ENCODE measurements around the gene DTNA. TPM values are rescaled to one million over a fixed set of nuclear protein-coding genes. Genes with fewer than 3 reads are reported as not detected.

DTNA gene
- total RNA-seq, 4 donors from 2014 or later, result 81.0 to 236 (median 119) TPM

GRCh38 chr18:34867520-34867919, 157.4 kb downstream of the DTNA start:
- Histone ChIP-seq H3K27me3 (no peaks in the 10 kb centered on the region), H3K27ac (no peak overlapping the region), H3K4me1 (peaks cover 0 to 18% of the 10 kb centered on the region in 2 donors), H3K4me3 (replicated peaks in 1 of 3) (no peak overlapping the region), H3K9me3 (no peaks in the 10 kb centered on the region), H3K36me3 (peaks cover 0 to 3% of the 10 kb centered on the region in 2 donors)
- intact Hi-C loops (cut with DNase I), result no loop called here
- TF ChIP-seq POLR2A (IDR thresholded peaks at IDR 0.05), result no peak
- TF ChIP-seq CTCF (IDR thresholded peaks at IDR 0.05), result peak in 1 of 6 experiments; percentile 16
- WGBS, 2 donors, result 68 to 70% methylated on average over 7 of the region's 7 CpGs
- no peak for DNase-seq

GRCh38 chr18:34870555-34871310, 160.6 kb downstream of the DTNA start:
- Histone ChIP-seq H3K27me3 (no peaks in the 10 kb centered on the region), H3K4me1 (peaks cover 0 to 18% of the 10 kb centered on the region in 2 donors), H3K4me3 (replicated peaks in 1 of 3) (no peak overlapping the region), H3K27ac (no peak overlapping the region), H3K36me3 (no peaks in the 10 kb centered on the region), H3K9me3 (no peaks in the 10 kb centered on the region)
- TF ChIP-seq POLR2A (IDR thresholded peaks at IDR 0.05), result no peak
- TF ChIP-seq CTCF (IDR thresholded peaks at IDR 0.05), result no peak
- DNase-seq, result peak; percentile 46 to 59
- 36 to 52% methylated on average over 5 of the region's 5 CpGs for WGBS, 2 donors
- intact Hi-C loops (cut with DNase I), result no loop called here

- intact Hi-C loops (cut with DNase I), result no loop called here
- Histone ChIP-seq H3K27ac (no peak overlapping the region), H3K27me3 (no peaks in the 10 kb centered on the region), H3K36me3 (no peaks in the 10 kb centered on the region), H3K9me3 (no peaks in the 10 kb centered on the region), H3K4me3 (replicated peaks in 1 of 3) (no peak overlapping the region), H3K4me1 (peaks cover 0 to 18% of the 10 kb centered on the region in 2 donors)
- DNase-seq, result no peak
- 63 to 75% methylated on average over 2 of the region's 2 CpGs for WGBS, 2 donors
- no peak for TF ChIP-seq CTCF (IDR thresholded peaks at IDR 0.05)
- TF ChIP-seq POLR2A (IDR thresholded peaks at IDR 0.05), result no peak
Observed at GRCh38 chr18:34871435-34871834, 161.3 kb downstream of the DTNA start.

- TF ChIP-seq CTCF (IDR thresholded peaks at IDR 0.05) (no peak), POLR2A (IDR thresholded peaks at IDR 0.05) (no peak)
- intact Hi-C loops (cut with DNase I), result no loop called here
- WGBS, 2 donors, result 85 to 87% methylated on average over 1 of the region's 1 CpG
- Histone ChIP-seq H3K9me3 (no peaks in the 10 kb centered on the region), H3K27me3 (no peaks in the 10 kb centered on the region), H3K27ac (no peak overlapping the region), H3K36me3 (no peaks in the 10 kb centered on the region), H3K4me1 (peaks cover 0 to 16% of the 10 kb centered on the region in 2 donors), H3K4me3 (replicated peaks in 1 of 3) (no peak overlapping the region)
- no peak for DNase-seq
Observed at GRCh38 chr18:34872066-34872465, 162.0 kb downstream of the DTNA start.

GRCh38 chr18:34873986-34874580, 164.0 kb downstream of the DTNA start:
- Histone ChIP-seq H3K36me3 (no peaks in the 10 kb centered on the region), H3K4me3 (replicated peaks in 1 of 3) (no peak overlapping the region), H3K27me3 (no peaks in the 10 kb centered on the region), H3K27ac (no peak overlapping the region), H3K4me1 (peaks cover 0 to 9% of the 10 kb centered on the region in 2 donors), H3K9me3 (no peaks in the 10 kb centered on the region)
- no peak for DNase-seq
- 92 to 94% methylated on average over 2 of the region's 2 CpGs for WGBS, 2 donors
- TF ChIP-seq CTCF (IDR thresholded peaks at IDR 0.05) (no peak), POLR2A (IDR thresholded peaks at IDR 0.05) (no peak)
- intact Hi-C loops (cut with DNase I), result no loop called here

Data from thyroid gland (tissue), 4 donors.